ENCODE results near the gene FMN1.
"Not testable (repeated sequence)": the region's sequence is repeated elsewhere in the genome, so short reads cannot be mapped to it uniquely, and the experiment has no call there.

Gene FMN1

GRCh38 chr15:32953533-32953910 is 241.0 kb downstream of the FMN1 start:
- no peak for DNase-seq

- DNase-seq: no peak
Measured at GRCh38 chr15:32952901-32953532, 241.5 kb downstream of the FMN1 start.

GRCh38 chr15:32951736-32952464 is 242.6 kb downstream of the FMN1 start:
- no peak for DNase-seq

- not testable (repeated sequence) for DNase-seq
Measured at GRCh38 chr15:32950051-32950450, 244.5 kb downstream of the FMN1 start.

- DNase-seq: no peak
Measured at GRCh38 chr15:32946210-32946609, 248.3 kb downstream of the FMN1 start.

- DNase-seq: no peak
Measured at GRCh38 chr15:32944431-32944830, 250.1 kb downstream of the FMN1 start.

GRCh38 chr15:32943711-32944110 is 250.8 kb downstream of the FMN1 start:
- DNase-seq: no peak

- DNase-seq: no peak
Measured at GRCh38 chr15:32942401-32942841, 252.1 kb downstream of the FMN1 start.

- DNase-seq: no peak
Measured at GRCh38 chr15:32941823-32942222, 252.7 kb downstream of the FMN1 start.

GRCh38 chr15:32936976-32937375 is 257.5 kb downstream of the FMN1 start:
- DNase-seq: no peak

- no peak for DNase-seq
Measured at GRCh38 chr15:32936283-32936918, 258.1 kb downstream of the FMN1 start.

GRCh38 chr15:32935139-32935538 is 259.4 kb downstream of the FMN1 start:
- no peak for DNase-seq

- DNase-seq: no peak
Measured at GRCh38 chr15:32933236-32933635, 261.3 kb downstream of the FMN1 start.

- DNase-seq: no peak
Measured at GRCh38 chr15:32928876-32929275, 265.6 kb downstream of the FMN1 start.

GRCh38 chr15:32927124-32927523 is 267.4 kb downstream of the FMN1 start:
- no peak for DNase-seq

GRCh38 chr15:32923176-32923575 is 271.3 kb downstream of the FMN1 start:
- DNase-seq: no peak

GRCh38 chr15:32922541-32922940 is 272.0 kb downstream of the FMN1 start:
- no peak for DNase-seq

GRCh38 chr15:32919749-32920414 is 274.6 kb downstream of the FMN1 start:
- DNase-seq: no peak

- DNase-seq: no peak
Measured at GRCh38 chr15:32918547-32918946, 276.0 kb downstream of the FMN1 start.

- no peak for DNase-seq
Measured at GRCh38 chr15:32910839-32911238, 283.7 kb downstream of the FMN1 start.

- no peak for DNase-seq
Measured at GRCh38 chr15:32909431-32909830, 285.1 kb downstream of the FMN1 start.

- DNase-seq: no peak
Measured at GRCh38 chr15:32908872-32909271, 285.6 kb downstream of the FMN1 start.

GRCh38 chr15:32908135-32908801 is 286.2 kb downstream of the FMN1 start:
- DNase-seq: no peak
